OCI-LY7 (cell line): ENCODE data around the gene GALNT7.

ENCODE experiments used
- EZH2phosphoT487 ChIP-seq: fragments of 200-600 bp; sonication (generic); IDR thresholded peaks from 2 replicates; pipeline ENCODE4 v1.6.1; 2018; ENCODE audit warnings: low read depth, borderline replicate concordance, mild to moderate bottlenecking, mixed run types, antibody characterized with exemption, low read length, moderate library complexity, mixed read lengths
- TF ChIP-seq, protein P1 (sequence below): fragments of 200-600 bp; sonication (generic); conservative IDR thresholded peaks from 2 replicates; pipeline ENCODE4 v1.5.1; 2014; ENCODE audit warnings: mild to moderate bottlenecking, antibody characterized with exemption, low read length, moderate library complexity, mixed read lengths

DNA sequence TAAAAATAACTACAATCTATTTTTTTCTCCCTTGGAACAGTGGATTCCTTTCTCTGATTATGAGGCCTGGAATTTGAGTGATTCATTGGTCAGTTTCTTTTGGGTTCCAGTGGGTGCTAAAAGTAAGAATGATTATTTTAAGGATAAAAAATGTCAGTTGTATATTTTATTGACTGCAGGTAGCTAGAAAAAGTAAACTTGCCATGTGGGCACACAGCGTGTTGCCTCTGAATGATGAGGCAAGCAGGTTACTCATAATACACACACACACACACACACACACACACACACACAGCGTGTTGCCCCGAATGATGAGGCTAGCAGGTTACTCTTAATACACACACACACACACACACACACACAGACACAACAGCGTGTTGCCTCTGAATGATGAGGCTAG lies 13.8 kb downstream of the GALNT7 start:
- TF ChIP-seq, protein P1, sequence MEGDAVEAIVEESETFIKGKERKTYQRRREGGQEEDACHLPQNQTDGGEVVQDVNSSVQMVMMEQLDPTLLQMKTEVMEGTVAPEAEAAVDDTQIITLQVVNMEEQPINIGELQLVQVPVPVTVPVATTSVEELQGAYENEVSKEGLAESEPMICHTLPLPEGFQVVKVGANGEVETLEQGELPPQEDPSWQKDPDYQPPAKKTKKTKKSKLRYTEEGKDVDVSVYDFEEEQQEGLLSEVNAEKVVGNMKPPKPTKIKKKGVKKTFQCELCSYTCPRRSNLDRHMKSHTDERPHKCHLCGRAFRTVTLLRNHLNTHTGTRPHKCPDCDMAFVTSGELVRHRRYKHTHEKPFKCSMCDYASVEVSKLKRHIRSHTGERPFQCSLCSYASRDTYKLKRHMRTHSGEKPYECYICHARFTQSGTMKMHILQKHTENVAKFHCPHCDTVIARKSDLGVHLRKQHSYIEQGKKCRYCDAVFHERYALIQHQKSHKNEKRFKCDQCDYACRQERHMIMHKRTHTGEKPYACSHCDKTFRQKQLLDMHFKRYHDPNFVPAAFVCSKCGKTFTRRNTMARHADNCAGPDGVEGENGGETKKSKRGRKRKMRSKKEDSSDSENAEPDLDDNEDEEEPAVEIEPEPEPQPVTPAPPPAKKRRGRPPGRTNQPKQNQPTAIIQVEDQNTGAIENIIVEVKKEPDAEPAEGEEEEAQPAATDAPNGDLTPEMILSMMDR, result no peak
- no peak for TF ChIP-seq EZH2phosphoT487
